SK-N-SH (cell line): ENCODE results near the gene TECRL.

Experiments used
- TCF12 ChIP-seq: IDR thresholded peaks from 2 replicates; pipeline ENCODE4 v1.4.0; 2012
- USF2 ChIP-seq: fragments of 150-350 bp; IDR thresholded peaks from 2 replicates; pipeline ENCODE4 v1.6.1; 2017; ENCODE audit warnings: antibody characterized with exemption, low read length, low read depth, borderline replicate concordance
- TF ChIP-seq, protein P1 (sequence below): fragments of 200-600 bp; sonication (generic); IDR thresholded peaks from 2 replicates; pipeline ENCODE4 v1.6.1; 2017; ENCODE audit warnings: antibody characterized with exemption, mild to moderate bottlenecking, moderate library complexity
- TF ChIP-seq, protein P2 (sequence below): IDR thresholded peaks from 2 replicates; pipeline ENCODE4 v1.4.0; 2012; ENCODE audit warnings: low read depth
- TF ChIP-seq, protein P3 (sequence below): IDR thresholded peaks from 2 replicates; pipeline ENCODE4 v1.6.1; 2012; ENCODE audit warnings: mild to moderate bottlenecking, low read depth, low read length, moderate library complexity

- TF ChIP-seq, protein P1, sequence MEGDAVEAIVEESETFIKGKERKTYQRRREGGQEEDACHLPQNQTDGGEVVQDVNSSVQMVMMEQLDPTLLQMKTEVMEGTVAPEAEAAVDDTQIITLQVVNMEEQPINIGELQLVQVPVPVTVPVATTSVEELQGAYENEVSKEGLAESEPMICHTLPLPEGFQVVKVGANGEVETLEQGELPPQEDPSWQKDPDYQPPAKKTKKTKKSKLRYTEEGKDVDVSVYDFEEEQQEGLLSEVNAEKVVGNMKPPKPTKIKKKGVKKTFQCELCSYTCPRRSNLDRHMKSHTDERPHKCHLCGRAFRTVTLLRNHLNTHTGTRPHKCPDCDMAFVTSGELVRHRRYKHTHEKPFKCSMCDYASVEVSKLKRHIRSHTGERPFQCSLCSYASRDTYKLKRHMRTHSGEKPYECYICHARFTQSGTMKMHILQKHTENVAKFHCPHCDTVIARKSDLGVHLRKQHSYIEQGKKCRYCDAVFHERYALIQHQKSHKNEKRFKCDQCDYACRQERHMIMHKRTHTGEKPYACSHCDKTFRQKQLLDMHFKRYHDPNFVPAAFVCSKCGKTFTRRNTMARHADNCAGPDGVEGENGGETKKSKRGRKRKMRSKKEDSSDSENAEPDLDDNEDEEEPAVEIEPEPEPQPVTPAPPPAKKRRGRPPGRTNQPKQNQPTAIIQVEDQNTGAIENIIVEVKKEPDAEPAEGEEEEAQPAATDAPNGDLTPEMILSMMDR = no peak
- TF ChIP-seq USF2 (no peak), TCF12 (no peak)
- TF ChIP-seq, protein P2, sequence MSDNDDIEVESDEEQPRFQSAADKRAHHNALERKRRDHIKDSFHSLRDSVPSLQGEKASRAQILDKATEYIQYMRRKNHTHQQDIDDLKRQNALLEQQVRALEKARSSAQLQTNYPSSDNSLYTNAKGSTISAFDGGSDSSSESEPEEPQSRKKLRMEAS = no peak
- TF ChIP-seq, protein P3, sequence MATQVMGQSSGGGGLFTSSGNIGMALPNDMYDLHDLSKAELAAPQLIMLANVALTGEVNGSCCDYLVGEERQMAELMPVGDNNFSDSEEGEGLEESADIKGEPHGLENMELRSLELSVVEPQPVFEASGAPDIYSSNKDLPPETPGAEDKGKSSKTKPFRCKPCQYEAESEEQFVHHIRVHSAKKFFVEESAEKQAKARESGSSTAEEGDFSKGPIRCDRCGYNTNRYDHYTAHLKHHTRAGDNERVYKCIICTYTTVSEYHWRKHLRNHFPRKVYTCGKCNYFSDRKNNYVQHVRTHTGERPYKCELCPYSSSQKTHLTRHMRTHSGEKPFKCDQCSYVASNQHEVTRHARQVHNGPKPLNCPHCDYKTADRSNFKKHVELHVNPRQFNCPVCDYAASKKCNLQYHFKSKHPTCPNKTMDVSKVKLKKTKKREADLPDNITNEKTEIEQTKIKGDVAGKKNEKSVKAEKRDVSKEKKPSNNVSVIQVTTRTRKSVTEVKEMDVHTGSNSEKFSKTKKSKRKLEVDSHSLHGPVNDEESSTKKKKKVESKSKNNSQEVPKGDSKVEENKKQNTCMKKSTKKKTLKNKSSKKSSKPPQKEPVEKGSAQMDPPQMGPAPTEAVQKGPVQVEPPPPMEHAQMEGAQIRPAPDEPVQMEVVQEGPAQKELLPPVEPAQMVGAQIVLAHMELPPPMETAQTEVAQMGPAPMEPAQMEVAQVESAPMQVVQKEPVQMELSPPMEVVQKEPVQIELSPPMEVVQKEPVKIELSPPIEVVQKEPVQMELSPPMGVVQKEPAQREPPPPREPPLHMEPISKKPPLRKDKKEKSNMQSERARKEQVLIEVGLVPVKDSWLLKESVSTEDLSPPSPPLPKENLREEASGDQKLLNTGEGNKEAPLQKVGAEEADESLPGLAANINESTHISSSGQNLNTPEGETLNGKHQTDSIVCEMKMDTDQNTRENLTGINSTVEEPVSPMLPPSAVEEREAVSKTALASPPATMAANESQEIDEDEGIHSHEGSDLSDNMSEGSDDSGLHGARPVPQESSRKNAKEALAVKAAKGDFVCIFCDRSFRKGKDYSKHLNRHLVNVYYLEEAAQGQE = no peak
Observed at GRCh38 chr4:64250061-64250460, 159.2 kb downstream of the TECRL start.
